ENCODE data around the gene SPATA24.

Gene SPATA24, protein sequence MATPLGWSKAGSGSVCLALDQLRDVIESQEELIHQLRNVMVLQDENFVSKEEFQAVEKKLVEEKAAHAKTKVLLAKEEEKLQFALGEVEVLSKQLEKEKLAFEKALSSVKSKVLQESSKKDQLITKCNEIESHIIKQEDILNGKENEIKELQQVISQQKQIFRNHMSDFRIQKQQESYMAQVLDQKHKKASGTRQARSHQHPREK

DNA sequence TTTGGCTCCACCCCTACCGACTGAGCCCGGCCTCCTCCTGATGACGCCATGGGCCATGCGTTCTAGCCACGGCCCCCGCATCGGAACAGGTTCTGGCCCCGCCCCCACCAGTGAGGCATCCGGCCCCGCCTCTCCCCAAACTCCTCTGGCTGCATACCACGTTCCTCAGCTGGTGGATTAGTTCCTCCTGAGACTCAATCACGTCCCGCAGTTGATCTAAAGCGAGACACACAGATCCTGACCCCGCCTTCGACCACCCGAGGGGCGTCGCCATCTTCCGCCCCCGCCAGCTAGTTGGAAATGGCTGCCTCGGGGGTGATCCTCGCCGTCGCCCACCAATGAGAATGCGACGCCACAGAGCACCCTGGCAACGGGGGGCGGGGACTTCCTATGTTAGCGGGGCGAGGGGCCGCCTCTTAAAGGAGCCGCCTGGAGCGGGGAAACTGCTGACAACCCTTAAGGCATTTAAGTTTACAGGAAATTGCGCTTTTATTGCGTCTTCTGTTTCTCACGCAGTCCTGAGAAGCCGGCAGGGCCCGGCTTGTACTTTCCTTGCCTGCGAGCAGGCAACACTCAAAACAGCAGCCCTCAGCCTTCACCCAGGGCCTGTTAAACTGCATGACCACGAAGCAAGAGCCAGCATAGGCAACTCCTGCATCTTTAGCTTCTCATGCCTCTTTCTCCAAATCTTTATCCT lies at the start of gene SPATA24:
TSS of gene SPATA24 (minus strand) at position 303 of the 697 bp plus-strand sequence. CDS start at position 274, 29 bp downstream.
- DNase-seq (ENCODE audit: low read depth), result peak; percentile 96
- TF ChIP-seq, protein P1, sequence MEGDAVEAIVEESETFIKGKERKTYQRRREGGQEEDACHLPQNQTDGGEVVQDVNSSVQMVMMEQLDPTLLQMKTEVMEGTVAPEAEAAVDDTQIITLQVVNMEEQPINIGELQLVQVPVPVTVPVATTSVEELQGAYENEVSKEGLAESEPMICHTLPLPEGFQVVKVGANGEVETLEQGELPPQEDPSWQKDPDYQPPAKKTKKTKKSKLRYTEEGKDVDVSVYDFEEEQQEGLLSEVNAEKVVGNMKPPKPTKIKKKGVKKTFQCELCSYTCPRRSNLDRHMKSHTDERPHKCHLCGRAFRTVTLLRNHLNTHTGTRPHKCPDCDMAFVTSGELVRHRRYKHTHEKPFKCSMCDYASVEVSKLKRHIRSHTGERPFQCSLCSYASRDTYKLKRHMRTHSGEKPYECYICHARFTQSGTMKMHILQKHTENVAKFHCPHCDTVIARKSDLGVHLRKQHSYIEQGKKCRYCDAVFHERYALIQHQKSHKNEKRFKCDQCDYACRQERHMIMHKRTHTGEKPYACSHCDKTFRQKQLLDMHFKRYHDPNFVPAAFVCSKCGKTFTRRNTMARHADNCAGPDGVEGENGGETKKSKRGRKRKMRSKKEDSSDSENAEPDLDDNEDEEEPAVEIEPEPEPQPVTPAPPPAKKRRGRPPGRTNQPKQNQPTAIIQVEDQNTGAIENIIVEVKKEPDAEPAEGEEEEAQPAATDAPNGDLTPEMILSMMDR (IDR thresholded peaks at IDR 0.05; ENCODE audit: insufficient read depth, low read depth, low read length, missing control alignments), result no peak
- H3K4me3 ChIP-seq (ENCODE audit: low read length), result peak within 1 kb of the TSS; percentile 69

DNA sequence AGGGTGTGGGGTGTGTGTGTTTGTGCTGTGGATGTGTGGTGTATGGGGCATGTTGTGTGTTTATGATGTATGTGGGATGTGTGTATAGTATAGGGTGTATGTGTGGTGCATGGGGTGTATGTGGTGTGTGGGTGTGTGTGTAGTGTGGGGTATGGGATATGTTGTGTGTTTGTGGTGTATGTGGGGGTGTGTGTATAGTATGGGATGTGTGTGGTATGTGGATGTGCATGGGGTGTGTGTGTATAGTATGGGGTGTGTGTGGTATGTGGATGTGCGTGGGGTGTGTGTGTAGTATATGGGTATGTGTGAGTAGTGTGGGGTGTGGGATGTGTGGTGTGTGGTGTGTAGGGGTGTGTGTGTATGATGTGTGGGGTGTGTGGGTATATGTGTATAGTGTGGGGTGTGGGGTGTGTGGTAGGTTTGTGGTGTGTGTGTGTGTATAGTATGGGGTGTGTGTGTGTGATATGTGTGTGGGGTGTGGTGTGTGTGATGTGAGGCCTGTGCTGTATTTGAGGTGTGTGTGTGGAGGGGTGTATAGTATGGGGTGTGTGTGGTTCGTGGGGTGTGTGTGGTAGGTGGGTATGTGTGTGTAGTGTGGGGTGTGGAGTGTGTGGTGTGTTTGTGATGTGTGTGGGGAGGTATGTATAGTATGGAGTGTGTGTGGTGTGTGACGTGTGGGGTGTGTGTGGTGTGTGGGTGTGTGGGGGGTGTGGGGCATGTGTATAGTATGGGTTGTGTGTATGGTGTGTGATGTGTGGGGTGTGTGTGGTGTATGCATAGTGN lies 48.2 kb upstream of the SPATA24 start:
- no peak for DNase-seq (ENCODE audit: low read depth)
- H3K4me3 ChIP-seq (ENCODE audit: low read length), result no peak overlapping the region
- TF ChIP-seq, protein P1 (IDR thresholded peaks at IDR 0.05; ENCODE audit: insufficient read depth, low read depth, low read length, missing control alignments), result no peak

DNA sequence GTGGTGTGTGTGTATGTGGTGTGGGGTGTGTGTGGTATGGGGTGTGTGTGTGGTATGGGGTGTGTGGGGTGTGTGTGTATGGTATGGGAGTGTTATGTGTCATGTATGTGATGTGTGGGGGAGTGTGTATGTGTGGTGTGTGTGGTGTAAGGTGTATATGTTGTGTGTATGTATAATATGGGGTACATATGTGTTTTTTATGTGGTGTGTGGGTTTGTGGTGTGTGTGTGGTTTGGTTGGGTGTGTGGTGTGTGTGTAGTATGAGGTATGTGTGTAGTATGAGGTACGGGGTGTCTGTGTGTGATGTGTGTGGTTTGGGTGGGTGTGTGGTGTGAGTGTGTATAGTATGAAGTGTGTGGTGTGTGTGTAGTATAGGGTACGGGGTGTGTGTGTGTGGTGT lies 47.3 kb upstream of the SPATA24 start:
- no peak for DNase-seq (ENCODE audit: low read depth)
- TF ChIP-seq, protein P1 (IDR thresholded peaks at IDR 0.05; ENCODE audit: insufficient read depth, low read depth, low read length, missing control alignments), result no peak
- no peak overlapping the region for H3K4me3 ChIP-seq (ENCODE audit: low read length)

DNA sequence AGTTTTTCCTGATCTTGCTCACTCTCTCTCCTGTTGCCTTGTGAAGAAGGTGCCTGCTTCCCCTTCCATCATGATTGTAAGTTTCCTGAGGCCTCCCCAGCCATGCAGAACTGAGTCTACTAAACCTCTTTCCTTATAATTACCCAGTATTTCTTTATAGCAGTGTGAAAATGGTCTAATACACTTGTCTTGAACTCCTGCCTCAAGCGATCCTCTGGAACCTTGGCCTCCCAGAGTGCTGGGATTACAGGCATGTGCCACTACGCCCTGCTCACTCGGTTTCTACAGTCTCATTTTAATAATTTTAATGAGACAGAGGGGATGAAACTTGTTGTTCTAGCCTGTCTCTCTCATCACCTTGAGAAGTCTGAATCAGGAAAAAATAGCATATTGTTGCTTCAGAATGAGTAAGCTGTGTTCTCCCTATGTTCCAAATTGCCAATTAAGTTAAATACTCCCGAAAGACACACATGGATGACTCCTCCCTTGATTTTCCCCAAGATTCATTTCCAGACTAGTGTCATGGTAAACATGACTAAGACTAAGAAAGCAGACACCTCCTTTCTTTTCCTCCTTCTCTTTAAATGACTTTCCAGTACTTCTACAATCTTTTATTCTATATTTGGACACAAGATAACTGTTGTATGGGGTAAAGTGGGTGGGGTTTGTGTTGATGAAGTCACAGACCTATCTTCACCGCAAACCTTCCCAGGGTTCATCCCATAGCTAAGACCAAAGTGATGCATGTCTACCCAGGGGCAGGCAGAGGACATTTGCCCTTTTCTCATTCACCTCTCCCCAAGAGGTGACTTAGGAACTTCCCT lies 43.3 kb upstream of the SPATA24 start:
- DNase-seq (ENCODE audit: low read depth), result peak; percentile 92
- TF ChIP-seq, protein P1 (IDR thresholded peaks at IDR 0.05; ENCODE audit: insufficient read depth, low read depth, low read length, missing control alignments), result no peak
- no peak overlapping the region for H3K4me3 ChIP-seq (ENCODE audit: low read length)

DNA sequence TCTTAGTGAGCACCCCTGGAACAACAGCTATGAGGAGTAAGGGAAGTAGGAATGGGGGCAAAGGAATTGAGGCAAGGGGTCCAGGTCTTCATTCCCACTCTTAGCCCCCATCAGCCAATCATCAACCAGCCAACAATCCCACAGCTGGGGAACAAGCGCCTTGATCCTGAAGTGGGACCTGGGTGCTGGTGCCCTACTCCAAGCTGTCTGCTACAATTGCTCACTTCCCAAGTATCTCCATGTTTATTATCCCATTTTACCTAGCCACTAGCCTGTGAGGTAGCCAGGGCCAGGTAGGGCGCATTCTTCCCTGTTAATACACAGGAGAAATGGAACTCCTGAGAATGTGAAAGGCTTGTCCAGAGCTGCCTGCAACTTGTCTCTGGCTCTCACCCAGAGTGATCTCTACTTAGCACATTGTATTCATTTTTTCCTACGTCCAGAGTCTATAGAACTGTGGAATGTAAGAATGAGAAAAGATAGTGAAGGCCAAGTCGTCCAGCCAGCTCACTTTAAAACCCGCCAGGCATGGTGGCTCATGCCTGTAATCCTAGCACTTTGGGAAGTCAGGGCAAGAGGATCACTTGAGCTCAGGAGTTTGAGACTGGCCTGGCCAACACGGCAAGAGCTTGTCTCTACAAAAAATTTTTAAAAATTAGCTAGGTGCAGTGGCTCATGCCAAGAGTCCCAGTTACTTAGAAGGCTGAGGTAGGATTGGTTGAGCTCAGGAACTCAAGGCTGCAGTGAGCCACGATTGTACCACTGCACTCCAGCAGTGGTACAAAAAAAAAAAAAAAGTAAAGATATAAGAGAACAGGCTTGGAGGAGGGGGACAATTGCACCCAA lies 41.7 kb upstream of the SPATA24 start:
- TF ChIP-seq, protein P1 (IDR thresholded peaks at IDR 0.05; ENCODE audit: insufficient read depth, low read depth, low read length, missing control alignments), result no peak
- peak; percentile 93 for DNase-seq (ENCODE audit: low read depth)
- H3K4me3 ChIP-seq (ENCODE audit: low read length), result no peak overlapping the region
